ENCODE measurements around the gene EMP2. TPM values are rescaled to one million over a fixed set of nuclear protein-coding genes. Genes with fewer than 3 reads are reported as not detected.

Gene EMP2
- total RNA-seq, 1 experiment from 2014 or later = 14.4 TPM

DNA sequence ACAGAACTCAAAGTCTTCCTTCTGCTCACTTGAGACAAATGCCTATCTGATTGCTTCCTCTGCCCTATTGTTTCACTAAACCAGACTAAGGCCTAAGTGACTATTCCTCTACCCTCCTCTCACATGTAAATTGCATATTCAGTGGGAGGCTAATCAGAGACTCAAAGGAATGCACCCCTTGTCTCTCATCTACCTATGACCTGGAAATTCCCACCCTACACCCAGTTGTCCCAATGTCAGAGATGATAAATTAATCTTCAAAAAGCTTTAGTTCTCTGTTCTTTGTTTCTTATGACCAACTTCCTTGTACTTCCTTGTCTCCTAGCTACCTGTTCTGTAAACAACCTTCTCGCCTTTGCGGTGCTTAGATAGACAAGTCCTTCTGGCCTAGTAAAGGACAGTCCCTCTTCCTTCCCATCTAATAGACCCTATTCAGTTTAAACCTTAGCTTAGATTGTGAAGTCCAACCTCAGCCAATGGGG is 76.0 kb downstream of the EMP2 start:
- no peak for DNase-seq
- H3K4me3 Mint-ChIP-seq = no peak overlapping the region
- Histone ChIP-seq H2AFZ (ENCODE audit: low read length) (no peak overlapping the region), H2BK15ac (ENCODE audit: low read depth, low read length) (no peak overlapping the region), H3K9me3 (ENCODE audit: control insufficient read depth, low read depth, low read length) (no peaks in the 10 kb centered on the region), H3K14ac (ENCODE audit: insufficient read depth, low read length) (no peak overlapping the region), H2BK20ac (ENCODE audit: low read depth, low read length, poor library complexity, severe bottlenecking) (no peak overlapping the region), H4K20me1 (ENCODE audit: control insufficient read depth, insufficient read depth, insufficient read length) (no peaks in the 10 kb centered on the region), H3K4me1 (ENCODE audit: insufficient read depth, low read length) (peaks cover 9% of the 10 kb centered on the region; the same call in 1 of the 2 replicates), H3K18ac (ENCODE audit: insufficient read length, low read depth, low read length) (no peak overlapping the region), H3K79me1 (ENCODE audit: insufficient read depth, low read depth, low read length, poor library complexity, severe bottlenecking) (no peaks in the 10 kb centered on the region), H2AK5ac (ENCODE audit: insufficient read length, low read length) (no peak overlapping the region), H3K79me2 (ENCODE audit: insufficient read depth, low read length) (no peaks in the 10 kb centered on the region), H2BK12ac (ENCODE audit: insufficient read length, low read depth, low read length) (no peak overlapping the region), H3K4ac (ENCODE audit: low read depth, low read length) (no peak overlapping the region), H3K9ac (ENCODE audit: extremely low read depth, insufficient read length, low read length) (no peak overlapping the region), H4K8ac (replicated peaks; ENCODE audit: insufficient read length, low read depth, low read length) (no peak overlapping the region), H4K5ac (ENCODE audit: insufficient read length, low read depth, low read length) (no peak overlapping the region), H3T11ph (ENCODE audit: low read length) (no peak overlapping the region), H3K23ac (ENCODE audit: insufficient read length, low read depth, low read length) (no peak overlapping the region), H3K56ac (ENCODE audit: insufficient read length, low read depth, low read length) (no peak overlapping the region), H4K91ac (ENCODE audit: insufficient read length, low read depth, low read length) (no peak overlapping the region), H2BK120ac (ENCODE audit: low read depth, low read length, poor library complexity, severe bottlenecking) (no peak overlapping the region), H3K23me2 (ENCODE audit: insufficient read length, low read depth, low read length, poor library complexity, severe bottlenecking) (no peaks in the 10 kb centered on the region), H3K27me3 (ENCODE audit: insufficient read depth, low read length) (no peaks in the 10 kb centered on the region), H3K4me2 (ENCODE audit: insufficient read depth, insufficient read length, low read length) (no peak overlapping the region), H2BK5ac (ENCODE audit: insufficient read length, low read length) (no peak overlapping the region), H3K27ac (ENCODE audit: insufficient read length, low read depth, low read length) (peak overlapping the region; percentile 97)
- peaks cover 19 to 24% of the 10 kb centered on the region in 2 experiments for H3K9me3 Mint-ChIP-seq
- no peak for TF ChIP-seq CTCF (conservative IDR thresholded peaks at IDR 0.05)
- no CpG with 5 or more reads among the region's 2 CpGs for WGBS (ENCODE audit: extremely low coverage, insufficient read length, low lambda C conversion rate)
- H3K27ac Mint-ChIP-seq = peak overlapping the region; percentile 76 to 95 (median 78)
- H3K27me3 Mint-ChIP-seq (ENCODE audit: low read depth) = no peaks in the 10 kb centered on the region
- H3K4me1 Mint-ChIP-seq = peaks cover 31 to 40% of the 10 kb centered on the region in 2 experiments
- peaks cover 6 to 20% (median 12%) of the 10 kb centered on the region in 3 experiments for H3K36me3 Mint-ChIP-seq (ENCODE audit: insufficient read depth in 1 of 3, low read depth in 3 of 3)

All from H9 (cell line).